Mucosa of descending colon (tissue), 3 donors: ENCODE results near the gene CHST11. TPM values are rescaled to one million over a fixed set of nuclear protein-coding genes. Genes with fewer than 3 reads are reported as not detected.
A peak's percentile ranks its signal among the peaks of the same experiment; 100 is the strongest.

Source experiments
- ATAC-seq: fragments of 200-7000 bp; cut with Tn5 transposase; one replicate; pipeline ENCODE4 v1.9.1; 2020; ENCODE audit warnings: mild to moderate bottlenecking, moderate library complexity
- DNase-seq, 3 donors: peaks; one replicate each; pipeline ENCODE4 v3.0.0-alpha.2; 2020
- H3K36me3 ChIP-seq: fragments of 200-600 bp; one replicate; pipeline ENCODE4 v1.8.0; 2021; ENCODE audit warnings: low read depth, mild to moderate bottlenecking
- H3K4me1 ChIP-seq: fragments of 200-600 bp; one replicate; pipeline ENCODE4 v1.8.0; 2021; ENCODE audit warnings: low read depth, mild to moderate bottlenecking
- H3K4me3 ChIP-seq: fragments of 200-600 bp; one replicate; pipeline ENCODE4 v1.8.0; 2021; ENCODE audit warnings: mild to moderate bottlenecking
- H3K9me3 ChIP-seq: fragments of 200-600 bp; one replicate; pipeline ENCODE4 v1.8.0; 2021; ENCODE audit warnings: mild to moderate bottlenecking
- CTCF ChIP-seq: fragments of 200-600 bp; IDR thresholded peaks from one replicate; pipeline ENCODE4 v1.8.0; 2022; ENCODE audit warnings: antibody characterized with exemption, mild to moderate bottlenecking
- intact Hi-C, 2 donors: fragments of 100-400 bp; cut with DNase I in 1 of 2; cut with micrococcal nuclease in 1 of 2; formaldehyde crosslinking; loops; one replicate each; pipeline versions ENCODE4 v1.11.0 to v1.11.1; 2022; cut with DNase I, micrococcal nuclease
- total RNA-seq, 3 donors: library from RNA; stranded (reverse); fragmentation: NEBNext Ultra II Directional in 2 of 3; extraction: Animal tissue kit (Norgen Biotek cat#: 25700) in 2 of 3; gene quantifications; one replicate each; pipeline versions ENCODE4 v1.2.1 to v1.2.4, GENCODE V29; 2021 to 2023
- donor health status: DM: no; HTN: no; CAD: no; lungs with moderate emphysema.
- donor health status: DM: no; HTN: no; CAD: no.
- donor health status: DM: no; HTN: yes; CAD: no.

CHST11 gene
- total RNA-seq, 3 donors from 2014 or later = 3.3 to 15.2 (median 6.6) TPM

- no peak for TF ChIP-seq CTCF
- H3K36me3 ChIP-seq = no peaks in the 10 kb centered on the region
- H3K9me3 ChIP-seq = no peaks in the 10 kb centered on the region
- DNase-seq (no peak), ATAC-seq (no peak)
- intact Hi-C loops = no loop called here
- H3K4me3 ChIP-seq = no peak overlapping the region
- no peaks in the 10 kb centered on the region for H3K4me1 ChIP-seq
These were observed 302.0 kb downstream of the CHST11 start for GRCh38 chr12:104758771-104759170.

GRCh38 chr12:104761091-104761490 lies 304.3 kb downstream of the CHST11 start:
- intact Hi-C loops = no loop called here
- TF ChIP-seq CTCF = no peak
- no peaks in the 10 kb centered on the region for H3K9me3 ChIP-seq
- no peak for ATAC-seq
- H3K36me3 ChIP-seq = no peaks in the 10 kb centered on the region
- H3K4me3 ChIP-seq = no peak overlapping the region
- DNase-seq = no peak
- H3K4me1 ChIP-seq = no peaks in the 10 kb centered on the region

GRCh38 chr12:104761611-104762010 lies 304.9 kb downstream of the CHST11 start:
- Histone ChIP-seq H3K4me3 (no peak overlapping the region), H3K9me3 (no peaks in the 10 kb centered on the region), H3K36me3 (no peaks in the 10 kb centered on the region), H3K4me1 (no peaks in the 10 kb centered on the region)
- intact Hi-C loops = no loop called here
- ATAC-seq = no peak
- TF ChIP-seq CTCF = no peak
- no peak for DNase-seq

GRCh38 chr12:104763168-104763805 lies 306.5 kb downstream of the CHST11 start:
- no peak for TF ChIP-seq CTCF
- Histone ChIP-seq H3K9me3 (no peaks in the 10 kb centered on the region), H3K36me3 (no peaks in the 10 kb centered on the region), H3K4me1 (no peaks in the 10 kb centered on the region), H3K4me3 (no peak overlapping the region)
- DNase-seq (no peak), ATAC-seq (peak; percentile 30)
- intact Hi-C loops = no loop called here

GRCh38 chr12:104764225-104765091 lies 307.7 kb downstream of the CHST11 start:
- H3K9me3 ChIP-seq = no peaks in the 10 kb centered on the region
- intact Hi-C loops = no loop called here
- H3K4me3 ChIP-seq = no peak overlapping the region
- no peak for DNase-seq
- no peaks in the 10 kb centered on the region for H3K36me3 ChIP-seq
- ATAC-seq = no peak
- H3K4me1 ChIP-seq = no peaks in the 10 kb centered on the region
- TF ChIP-seq CTCF = no peak
